GM21528 (cell line): ENCODE results near the gene BRAP.
"Not testable (repeated sequence)": the region's sequence is repeated elsewhere in the genome, so short reads cannot be mapped to it uniquely, and the experiment has no call there.

Experiments used
- ATAC-seq: cut with Tn5 transposase; IDR thresholded peaks from one replicate; pipeline ENCODE4 v1.9.1; 2021; ENCODE audit warnings: mild to moderate bottlenecking, moderate library complexity; ENCODE audit not compliant: unreplicated experiment, low FRiP score

The BRAP gene, protein sequence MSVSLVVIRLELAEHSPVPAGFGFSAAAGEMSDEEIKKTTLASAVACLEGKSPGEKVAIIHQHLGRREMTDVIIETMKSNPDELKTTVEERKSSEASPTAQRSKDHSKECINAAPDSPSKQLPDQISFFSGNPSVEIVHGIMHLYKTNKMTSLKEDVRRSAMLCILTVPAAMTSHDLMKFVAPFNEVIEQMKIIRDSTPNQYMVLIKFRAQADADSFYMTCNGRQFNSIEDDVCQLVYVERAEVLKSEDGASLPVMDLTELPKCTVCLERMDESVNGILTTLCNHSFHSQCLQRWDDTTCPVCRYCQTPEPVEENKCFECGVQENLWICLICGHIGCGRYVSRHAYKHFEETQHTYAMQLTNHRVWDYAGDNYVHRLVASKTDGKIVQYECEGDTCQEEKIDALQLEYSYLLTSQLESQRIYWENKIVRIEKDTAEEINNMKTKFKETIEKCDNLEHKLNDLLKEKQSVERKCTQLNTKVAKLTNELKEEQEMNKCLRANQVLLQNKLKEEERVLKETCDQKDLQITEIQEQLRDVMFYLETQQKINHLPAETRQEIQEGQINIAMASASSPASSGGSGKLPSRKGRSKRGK

GRCh38 chr12:111685811-111686573 is at the start of gene BRAP, which contains the start of gene ACAD10:
BRAP (minus strand) TSS chr12:111685956; CDS start chr12:111685792, 164 bp downstream.
ACAD10 (plus strand) TSS chr12:111686053; CDS start chr12:111692710, 6,657 bp downstream.
- peak; percentile 87 for ATAC-seq

- ATAC-seq: no peak
Measured at GRCh38 chr12:111733340-111733915, 47.7 kb upstream of the BRAP start.

DNA sequence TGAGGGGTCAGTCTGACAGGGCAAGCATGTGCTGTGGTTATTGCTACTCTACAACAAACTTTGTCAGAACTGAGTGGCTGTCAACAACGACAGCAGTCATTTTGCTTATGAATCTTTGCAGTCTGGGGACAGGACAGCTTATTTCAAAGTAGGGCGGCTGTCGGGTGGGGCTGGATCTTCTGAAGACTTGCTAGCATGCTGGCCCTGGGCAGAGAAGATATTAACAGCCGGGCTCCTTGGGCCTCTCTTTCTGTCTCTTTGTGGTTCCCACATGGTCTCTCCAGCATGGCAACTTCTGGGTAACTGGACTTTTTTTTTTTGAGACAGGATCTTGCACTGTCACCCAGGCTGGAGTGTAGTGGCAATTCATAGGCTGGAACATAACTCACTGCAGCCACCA is 47.0 kb upstream of the BRAP start:
- no peak for ATAC-seq

GRCh38 chr12:111730420-111730819 is 44.7 kb upstream of the BRAP start:
- ATAC-seq: no peak

DNA sequence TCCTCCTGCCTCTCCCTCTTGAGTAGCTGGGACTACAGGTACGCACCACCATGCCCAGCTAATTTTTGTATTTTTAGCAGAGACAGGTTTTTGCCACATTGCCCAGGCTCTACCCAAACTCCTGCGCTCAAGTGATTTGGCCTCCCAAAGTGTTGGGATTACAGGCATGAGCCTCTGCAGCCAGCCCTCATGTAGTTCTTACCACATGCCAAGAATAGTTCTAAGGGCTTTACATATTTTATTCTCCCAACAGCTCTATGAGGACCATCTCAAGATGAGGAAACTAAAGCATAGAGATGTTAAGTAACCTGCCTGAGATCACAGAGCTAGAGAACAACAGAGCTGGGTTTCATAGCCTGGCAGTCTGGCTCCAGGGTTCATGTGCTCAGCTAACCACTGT is 43.0 kb upstream of the BRAP start:
- no peak for ATAC-seq

DNA sequence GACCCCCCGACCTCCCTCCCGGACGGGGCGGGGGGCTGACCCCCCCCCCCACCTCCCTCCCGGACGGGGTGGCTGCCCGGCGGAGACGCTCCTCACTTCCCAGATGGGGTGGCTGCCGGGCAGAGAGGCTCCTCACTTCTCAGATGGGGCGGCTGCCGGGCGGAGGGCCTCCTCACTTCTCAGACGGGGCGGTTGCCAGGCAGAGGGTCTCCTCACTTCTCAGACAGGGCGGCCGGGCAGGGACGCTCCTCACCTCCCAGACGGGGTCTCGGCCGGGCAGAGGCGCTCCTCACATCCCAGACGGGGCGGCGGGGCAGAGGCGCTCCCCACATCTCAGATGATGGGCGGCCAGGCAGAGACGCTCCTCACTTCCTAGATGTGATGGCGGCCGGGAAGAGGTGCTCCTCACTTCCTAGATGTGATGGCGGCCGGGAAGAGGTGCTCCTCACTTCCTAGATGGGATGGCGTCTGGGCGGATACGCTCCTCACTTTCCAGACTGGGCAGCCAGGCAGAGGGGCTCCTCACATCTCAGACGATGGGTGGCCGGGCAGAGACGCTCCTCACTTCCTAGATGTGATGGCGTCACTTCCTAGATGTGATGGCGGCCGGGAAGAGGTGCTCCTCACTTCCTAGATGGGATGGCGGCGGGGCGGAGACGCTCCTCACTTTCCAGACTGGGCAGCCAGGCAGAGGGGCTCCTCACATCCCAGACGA is 38.0 kb upstream of the BRAP start:
- ATAC-seq: not testable (repeated sequence)

DNA sequence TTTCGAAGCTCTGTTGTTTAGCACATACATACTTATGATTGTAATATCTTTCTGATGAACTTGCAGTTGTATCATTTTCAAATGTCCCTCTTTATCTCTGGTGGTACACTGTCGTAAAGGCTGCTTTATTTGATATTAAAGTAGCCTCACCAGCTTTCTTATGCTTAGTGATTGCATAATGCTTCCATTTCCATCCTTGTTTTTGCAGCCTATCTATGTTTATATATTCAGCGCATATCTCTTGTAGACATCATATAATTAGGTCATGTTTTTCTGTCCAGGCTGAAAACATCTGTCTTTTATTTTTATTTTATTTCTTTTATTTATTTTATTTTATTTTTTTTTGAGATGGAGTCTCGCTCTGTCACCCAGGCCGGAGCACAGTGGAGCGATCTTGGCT is 34.7 kb upstream of the BRAP start:
- no peak for ATAC-seq

- not testable (repeated sequence) for ATAC-seq
Measured at GRCh38 chr12:111719316-111719715, 33.6 kb upstream of the BRAP start.

DNA sequence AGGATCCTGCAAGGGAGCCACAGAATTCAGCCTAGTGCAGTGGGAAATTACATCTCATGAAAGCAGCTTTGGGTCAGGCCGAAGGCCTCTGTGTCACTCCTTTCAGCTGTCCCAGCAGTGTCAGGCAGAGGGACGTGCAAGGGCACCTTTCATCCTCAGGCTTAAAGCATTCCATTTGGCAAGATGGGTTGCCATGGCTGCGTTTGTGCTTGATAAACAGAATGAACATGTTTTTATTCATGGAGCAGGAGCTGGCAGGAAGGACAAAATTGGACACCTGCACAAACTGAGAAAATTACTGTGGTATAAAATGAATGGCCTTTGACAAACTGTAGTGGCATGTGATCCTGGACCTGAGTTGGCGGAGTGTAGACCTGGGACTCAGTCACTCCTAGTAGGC is 29.5 kb upstream of the BRAP start:
- ATAC-seq: no peak

- no peak for ATAC-seq
Measured at GRCh38 chr12:111706145-111706544, 20.4 kb upstream of the BRAP start.

DNA sequence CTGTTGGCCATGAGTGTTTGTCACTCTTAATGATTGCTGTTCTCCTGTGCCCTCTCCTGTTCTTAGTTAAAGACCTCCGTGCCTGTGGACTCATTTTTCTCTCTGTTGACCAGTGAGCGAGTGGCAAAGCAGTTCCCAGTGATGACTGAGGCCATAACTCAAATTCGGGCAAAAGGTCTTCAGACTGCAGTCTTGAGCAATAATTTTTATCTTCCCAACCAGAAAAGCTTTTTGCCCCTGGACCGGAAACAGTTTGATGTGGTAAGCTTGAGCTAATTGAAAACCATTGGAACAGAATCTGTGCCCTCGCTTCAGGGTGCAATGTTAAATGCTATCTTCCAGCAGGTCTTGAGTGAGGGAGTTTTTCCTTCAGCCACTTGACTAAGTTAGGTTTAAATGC is 19.9 kb upstream of the BRAP start:
- no peak for ATAC-seq

DNA sequence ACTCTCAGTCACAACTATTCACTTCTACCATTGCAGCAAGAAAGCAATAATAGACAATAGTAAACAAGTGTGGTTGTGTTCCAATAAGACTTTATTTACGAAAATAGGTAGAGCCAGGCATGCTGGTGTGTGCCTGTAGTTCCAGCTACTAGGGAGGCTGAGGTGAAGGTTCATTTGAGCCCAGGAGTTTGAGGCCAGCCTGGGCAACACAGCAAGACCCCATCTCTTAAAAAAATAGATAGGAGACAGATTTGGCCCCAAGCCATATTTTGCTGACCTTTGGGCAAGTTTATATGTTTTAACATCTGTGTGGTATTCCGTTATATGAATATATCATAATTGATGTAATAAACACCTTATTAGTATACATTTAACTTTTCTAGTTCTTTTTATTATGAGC is 14.2 kb upstream of the BRAP start:
- no peak for ATAC-seq

- no peak for ATAC-seq
Measured at GRCh38 chr12:111693818-111694217, 8.1 kb upstream of the BRAP start.

GRCh38 chr12:111692575-111693210 is 6.9 kb upstream of the BRAP start:
- no peak for ATAC-seq

GRCh38 chr12:111691262-111691661 is 5.5 kb upstream of the BRAP start:
- ATAC-seq: no peak

DNA sequence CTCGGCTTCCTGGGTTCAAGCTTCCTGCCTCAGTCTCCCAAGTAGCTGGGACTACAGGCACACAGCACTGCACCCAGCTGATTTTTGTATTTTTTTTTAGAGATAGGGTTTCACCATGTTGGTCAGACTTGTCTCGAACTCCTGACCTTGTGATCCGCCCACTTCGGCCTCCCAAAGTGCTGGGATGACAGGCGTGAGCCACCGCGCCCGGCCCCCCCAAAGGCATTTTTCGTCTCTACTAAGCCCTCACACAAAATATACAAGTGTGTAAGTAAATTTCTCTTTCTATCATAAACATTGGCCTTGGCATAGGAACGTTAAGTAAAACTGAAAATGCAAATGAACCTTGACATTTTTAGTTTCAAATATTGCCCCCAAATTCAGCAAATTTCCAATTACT is 2.2 kb upstream of the BRAP start:
- ATAC-seq: no peak

GRCh38 chr12:111687255-111687654 is 1.5 kb upstream of the BRAP start:
- no peak for ATAC-seq

DNA sequence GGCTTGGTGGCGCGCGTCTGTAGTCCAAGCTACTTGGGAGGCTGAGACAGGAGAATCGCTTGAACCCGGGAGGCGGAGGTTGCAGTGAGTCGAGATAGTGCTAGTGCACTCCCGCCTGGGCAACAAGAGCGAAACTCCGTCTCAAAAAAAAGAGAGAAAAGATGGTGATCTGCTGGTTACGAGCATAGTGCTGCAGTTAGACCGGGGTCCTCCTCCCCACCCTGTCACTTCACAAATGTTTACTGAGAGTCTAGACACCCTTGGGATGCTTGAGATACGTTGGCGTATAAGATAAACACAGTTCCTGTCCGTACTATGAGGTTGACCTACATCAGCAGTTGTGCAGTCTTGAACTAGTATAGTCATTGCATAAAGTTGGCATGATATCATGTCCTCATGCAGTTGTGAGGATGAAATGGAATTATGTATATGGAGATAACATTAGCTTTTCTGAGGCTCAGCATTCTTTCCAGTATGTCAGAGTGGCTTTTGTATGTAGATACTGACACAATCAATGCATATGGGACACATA is 884 bp upstream of the BRAP start:
- ATAC-seq: no peak

GRCh38 chr12:111685322-111685810 is 390 bp downstream of the BRAP start:
- peak; percentile 8 for ATAC-seq
